NCI-H1048 (cell line): Measurements from ENCODE around the gene NEO1.
A peak's percentile ranks its signal among the peaks of the same experiment; 100 is the strongest.
"Not testable (repeated sequence)": the region's sequence is repeated elsewhere in the genome, so short reads cannot be mapped to it uniquely, and the experiment has no call there.

ENCODE experiments used
- DNase-seq: peaks from one replicate; lab custom pipeline; 2025; lab: John Stamatoyannopoulos, UW

NEO1 gene

DNA sequence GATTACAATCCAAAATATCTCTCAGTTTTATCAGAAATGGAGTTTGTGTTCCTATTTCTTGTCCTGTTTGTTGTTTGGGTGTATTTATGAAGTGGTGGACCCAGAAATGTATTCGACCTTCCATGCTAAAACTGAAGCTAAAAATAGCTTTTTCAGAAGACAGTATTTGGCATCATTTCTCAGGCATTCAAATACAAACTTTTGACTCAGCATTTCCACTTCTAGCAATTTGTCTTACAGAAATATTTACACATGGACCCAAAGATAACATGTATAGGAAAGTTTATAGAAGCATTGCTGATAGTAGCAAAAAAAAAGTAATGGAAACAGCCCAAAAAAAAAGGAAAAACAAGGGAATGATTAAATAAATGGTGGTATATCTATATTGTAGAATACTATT lies 160.2 kb downstream of the NEO1 start:
- no peak for DNase-seq

DNA sequence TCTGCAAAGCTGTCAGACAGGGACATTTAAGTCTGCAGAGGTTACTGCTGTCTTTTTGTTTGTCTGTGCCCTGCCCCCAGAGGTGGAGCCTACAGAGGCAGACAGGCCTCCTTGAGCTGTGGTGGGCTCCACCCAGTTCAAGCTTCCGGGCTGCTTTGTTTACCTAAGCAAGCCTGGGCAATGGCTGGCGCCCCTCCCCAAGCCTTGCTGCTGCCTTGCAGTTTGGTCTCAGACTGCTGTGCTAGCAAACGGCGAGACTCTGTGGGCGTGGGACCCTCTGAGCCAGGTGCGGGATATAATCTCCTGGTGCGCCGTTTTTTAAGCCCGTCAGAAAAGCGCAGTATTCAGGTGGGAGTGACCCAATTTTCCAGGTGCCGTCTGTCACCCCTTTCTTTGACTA lies 169.2 kb downstream of the NEO1 start:
- DNase-seq = not testable (repeated sequence)

DNA sequence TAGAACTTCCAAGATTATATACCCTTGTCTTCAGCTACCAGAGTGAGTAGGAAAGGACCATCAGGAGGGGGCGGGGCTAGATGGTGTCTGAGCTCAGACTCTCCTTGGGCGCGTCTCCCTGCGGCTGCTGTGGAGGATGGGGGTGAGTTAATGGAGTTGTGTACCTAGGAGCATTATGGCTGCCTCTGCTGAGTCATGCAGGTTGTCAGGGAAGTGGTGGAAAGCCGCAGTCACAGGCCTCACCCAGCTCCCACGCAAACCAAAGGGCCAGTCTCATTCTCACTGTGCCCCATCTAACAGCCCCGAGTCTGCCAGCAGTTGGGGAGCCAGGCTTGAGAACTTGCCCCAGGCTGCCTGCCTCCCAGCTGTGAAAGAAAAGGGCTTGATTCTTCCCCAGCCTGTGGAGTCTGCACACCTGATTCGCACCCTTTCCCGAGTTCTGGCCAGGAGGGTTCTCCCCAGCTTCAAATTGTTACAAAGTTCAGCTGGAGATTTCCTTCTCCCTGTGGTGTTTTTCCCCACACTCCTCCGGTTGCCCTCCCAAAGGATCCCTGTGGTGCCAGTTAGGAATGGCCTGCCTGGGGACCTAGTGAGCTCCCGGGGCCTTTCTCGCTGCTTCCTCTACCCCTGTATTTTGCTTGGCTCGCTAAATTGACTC lies 173.2 kb downstream of the NEO1 start:
- DNase-seq = no peak

DNA sequence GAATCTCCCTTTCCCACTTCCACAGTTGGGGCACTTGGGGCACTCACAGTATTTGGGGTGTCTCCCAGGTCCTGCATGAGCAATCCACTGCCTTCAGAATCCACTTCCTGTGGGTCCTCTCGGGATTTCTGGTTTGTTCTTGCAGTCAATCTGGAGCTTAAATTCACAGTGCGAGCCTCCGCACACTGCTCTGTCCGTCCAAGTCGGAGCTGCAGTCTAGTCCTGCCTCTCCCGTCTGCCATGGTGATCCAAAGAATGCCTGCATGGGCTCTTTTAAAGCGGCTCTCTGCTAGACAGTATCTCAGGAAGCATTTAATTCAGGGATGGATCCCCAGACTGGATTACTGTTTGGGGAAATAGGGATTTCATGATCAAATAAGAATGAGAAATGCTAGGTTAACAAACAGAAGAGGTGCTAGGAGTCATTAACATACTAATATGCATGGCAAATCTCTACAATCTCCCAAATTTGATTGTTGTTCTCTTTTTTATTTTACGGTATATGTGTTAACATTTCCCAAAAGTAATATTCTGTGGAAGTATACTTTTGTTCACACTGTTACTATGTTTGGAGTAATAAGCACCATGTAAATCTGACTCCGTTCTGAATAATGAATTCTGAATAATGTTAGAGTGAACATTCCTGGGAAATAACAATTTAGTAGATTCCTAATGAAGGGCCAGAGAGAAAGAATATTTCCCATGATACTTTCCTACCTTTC lies 174.0 kb downstream of the NEO1 start:
- no peak for DNase-seq

DNA sequence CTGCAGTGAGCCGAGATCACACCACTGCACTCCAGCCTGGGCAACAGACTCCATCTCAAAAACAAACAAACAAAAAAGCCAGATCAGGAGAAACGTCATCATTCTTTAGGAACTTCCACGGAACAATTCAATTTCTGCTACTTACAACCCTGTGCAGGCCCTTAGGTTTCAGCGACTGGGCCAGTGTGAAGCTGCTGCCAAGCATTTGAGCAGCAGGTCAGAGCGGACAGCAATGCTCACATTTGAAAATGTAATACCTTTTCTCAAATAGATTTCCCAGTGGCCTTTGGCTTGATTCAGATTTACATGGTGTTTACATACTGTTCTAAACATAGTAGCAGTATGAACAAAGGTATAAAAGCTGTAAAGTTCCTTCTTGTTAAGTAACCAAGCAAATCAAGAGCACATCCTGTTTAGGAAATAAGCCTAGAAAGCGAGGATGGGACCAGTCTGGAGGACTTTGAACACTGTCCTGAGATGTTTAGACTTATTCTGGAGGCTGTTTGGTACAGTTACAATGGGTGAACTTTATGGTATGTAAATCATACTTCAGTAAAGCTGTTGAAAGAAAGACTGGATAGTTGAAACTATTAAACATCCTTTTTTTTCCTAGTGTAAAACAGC lies 175.3 kb downstream of the NEO1 start:
- no peak for DNase-seq

DNA sequence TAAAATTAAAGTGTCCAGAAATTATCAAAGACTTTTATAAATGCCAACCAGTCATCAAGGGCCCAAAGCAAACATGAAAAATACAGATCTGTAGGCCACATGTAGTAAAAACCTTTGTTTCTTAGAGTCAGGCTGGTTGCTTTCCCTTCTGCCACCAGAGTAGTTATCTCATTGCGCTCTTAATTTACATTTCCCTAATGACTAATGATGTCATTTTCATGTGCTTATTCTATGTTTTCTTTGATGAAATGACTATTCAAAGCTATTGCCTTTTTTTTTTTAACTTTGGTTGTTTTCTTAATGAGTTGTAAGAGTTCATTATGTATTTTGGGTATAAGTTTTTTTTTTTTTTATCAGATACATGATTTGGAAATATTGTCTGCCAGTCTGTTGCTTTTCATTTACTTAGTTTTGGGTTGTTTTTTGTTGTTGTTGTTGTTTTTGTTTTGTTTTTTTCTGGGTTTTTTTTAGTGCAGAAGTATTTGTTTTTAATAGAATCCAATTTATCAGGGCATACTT lies 175.9 kb downstream of the NEO1 start:
- DNase-seq = no peak

DNA sequence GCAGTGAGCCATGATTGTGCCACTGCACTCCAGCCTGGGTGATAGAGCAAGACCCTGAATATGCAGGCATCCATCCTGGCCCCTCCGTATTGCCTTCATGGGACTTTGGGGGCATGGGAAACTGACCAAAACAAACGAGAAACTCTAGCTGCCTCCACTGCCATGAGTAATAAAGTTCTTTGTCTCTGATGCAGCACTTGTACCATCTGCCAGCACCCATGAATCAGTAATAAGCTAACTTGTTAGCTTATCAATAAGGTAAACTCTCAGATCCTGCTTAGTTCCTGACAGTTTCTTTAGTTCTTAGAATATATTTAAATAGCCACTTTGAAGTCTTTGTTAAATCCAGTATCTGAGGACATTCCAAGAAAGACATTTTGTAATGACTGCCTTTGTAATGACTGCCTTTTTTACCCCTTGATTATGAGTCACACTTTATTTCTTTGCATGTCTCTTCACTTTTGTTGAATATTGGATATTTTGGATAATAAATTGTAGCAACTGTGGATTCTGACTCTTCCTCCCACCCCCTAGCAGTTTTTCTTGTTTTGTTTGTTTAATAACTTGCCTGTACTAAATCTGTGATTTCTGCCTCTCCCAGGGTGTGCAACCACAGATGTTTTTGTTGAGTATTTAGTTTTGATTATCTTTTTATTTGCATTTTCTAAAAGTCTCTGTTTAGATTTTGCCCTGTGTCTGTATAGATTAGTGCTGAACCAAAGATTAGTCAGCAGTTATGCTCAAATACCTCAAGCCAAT lies 179.6 kb downstream of the NEO1 start:
- no peak for DNase-seq

DNA sequence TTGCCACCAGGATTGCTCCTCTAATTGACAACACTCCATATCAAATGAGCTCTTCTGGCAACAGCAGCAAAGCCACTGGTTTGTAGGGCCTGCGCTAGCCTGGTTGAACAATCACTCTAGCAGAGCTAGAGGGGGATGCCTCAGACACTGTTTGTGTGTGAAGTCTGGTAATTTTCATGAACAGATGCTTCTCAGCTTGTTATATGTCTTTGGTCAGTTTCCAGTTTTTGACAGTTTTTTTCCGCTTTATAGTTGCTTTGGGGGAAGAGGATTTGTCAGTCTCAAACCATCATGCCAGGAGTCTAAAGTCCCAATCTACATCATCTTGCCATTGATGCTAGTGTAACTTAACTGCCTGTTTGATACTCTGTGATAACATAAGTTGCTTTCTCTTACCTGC lies 180.5 kb downstream of the NEO1 start:
- no peak for DNase-seq

DNA sequence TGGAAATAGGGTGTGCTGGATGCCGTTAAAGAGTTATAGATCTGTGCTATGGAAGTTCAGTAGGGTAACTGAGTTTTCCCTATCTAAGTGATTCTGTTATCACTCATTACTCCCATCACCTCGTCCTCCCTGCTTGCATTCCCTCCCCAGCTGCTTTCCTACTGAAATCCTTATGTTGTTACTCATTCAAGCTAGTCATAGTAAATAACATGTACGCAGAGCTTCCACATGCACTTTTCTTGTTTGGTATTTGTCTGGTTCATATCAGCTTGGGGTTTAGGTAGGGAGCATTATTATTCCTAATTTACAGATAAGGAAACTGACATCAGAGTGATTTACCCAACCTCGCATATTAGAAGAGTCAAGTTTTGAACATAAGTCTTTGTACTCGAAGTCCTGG lies 181.4 kb downstream of the NEO1 start:
- DNase-seq = no peak

DNA sequence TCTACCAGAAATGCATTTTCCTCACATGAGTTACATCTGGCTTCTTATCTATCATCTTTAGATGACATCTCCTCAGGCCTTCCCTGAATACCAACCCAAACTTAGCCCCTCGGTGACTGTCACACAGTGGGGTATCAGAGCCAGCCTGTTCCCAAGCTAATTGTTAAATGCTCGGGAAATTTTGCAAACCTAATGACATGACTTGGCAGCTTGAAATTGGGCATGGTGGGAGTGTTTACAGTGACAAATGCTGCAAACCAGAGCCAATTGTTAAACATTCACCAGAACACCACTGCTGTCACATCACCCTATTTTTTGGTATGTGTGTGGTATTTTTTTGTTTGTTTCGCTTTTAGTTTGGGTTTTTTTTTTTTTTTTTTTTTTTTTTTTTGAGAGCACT lies 185.6 kb downstream of the NEO1 start:
- DNase-seq = no peak

DNA sequence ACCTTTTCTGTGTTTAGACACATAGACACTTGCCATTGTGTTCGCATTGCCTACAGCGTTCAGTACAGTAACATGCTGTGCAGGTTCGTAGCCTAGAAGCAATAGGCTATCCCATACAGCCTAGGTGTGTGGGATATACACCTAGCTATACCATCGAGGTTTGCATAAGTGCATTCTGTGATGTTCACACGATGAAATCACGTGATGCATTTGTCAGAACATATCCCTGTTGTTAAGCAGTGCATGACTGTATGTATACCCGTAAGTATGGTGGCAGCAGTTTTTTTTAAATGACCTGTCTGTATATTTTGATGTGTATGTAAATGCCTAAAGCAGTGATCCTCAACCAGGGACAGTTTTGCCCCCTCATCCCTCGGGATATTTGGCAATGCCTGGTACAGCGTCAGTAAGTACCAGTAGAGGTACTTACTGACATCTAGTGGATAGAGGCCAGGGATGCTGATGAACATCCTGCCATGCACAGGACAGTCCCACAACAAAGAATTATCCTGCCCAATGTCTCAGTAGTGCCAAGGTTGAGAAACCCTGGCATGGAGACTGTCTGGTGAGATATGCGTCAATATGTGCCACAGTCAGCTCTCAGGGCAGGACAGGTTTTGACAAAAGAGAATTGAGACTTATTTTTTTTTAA lies 187.4 kb downstream of the NEO1 start:
- no peak for DNase-seq

DNA sequence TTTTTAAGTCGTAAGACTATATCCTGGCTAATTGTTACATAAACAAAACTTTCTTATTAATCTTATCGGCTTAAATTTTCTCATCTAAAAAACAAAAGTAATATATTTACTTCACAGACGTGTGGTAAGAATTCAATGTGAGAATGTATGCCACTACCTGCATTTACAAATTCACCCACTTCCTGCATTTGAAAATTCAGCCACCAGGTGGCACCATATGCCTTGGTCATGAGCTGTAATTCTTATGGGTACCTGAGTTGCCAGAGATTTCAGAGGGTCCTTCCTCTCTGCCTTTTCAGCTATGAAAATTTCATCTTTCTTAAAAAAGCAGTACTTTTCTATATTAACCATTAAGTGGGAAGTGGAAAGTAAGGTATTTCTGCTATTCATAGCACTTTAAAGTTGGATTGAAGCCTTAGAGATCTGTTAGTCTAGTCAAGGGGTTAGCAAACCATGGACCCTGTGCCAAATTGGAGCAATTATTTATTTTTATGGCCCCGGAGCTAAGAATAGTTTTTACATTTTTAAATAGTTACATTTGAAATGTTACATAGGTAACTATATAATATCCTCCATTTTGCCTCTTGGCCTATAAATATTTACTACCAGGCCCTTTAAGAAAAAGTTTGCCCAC lies 188.7 kb downstream of the NEO1 start:
- peak; percentile 28 for DNase-seq

DNA sequence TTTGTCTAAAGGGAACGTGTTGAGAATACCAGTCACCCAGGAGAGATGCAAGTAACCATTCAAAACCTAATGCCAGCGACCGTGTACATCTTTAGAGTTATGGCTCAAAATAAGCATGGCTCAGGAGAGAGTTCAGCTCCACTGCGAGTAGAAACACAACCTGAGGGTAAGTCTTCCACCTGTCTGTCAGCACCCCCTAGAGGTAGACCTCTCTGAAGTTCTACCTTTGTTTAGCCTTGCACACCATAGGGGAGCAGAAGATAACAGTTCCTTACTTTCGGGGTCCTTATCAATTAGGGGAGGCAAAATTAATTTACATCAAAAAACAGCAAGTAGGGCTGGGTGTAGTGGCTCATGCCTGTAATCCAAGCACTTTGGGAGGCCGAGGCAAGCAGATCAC lies 192.1 kb downstream of the NEO1 start:
- no peak for DNase-seq

DNA sequence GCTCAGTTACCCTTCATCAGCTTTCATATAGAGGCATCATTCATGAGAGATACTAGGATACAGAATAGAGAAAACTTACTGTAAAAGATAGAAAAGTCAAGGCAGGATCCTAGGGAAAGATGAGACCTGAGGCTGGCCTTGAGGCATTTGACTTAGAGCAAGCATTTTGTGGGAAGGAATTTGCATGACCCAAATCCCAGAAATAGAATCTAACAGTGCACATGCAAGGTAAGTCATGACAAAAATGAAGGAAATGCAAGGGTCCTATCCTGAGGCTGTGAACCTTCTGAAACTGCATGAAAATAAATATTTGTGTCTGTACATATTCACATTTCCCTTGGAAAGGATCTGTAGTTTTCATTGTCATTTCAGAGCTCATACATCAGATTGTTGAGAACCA lies 194.2 kb downstream of the NEO1 start:
- DNase-seq = no peak

DNA sequence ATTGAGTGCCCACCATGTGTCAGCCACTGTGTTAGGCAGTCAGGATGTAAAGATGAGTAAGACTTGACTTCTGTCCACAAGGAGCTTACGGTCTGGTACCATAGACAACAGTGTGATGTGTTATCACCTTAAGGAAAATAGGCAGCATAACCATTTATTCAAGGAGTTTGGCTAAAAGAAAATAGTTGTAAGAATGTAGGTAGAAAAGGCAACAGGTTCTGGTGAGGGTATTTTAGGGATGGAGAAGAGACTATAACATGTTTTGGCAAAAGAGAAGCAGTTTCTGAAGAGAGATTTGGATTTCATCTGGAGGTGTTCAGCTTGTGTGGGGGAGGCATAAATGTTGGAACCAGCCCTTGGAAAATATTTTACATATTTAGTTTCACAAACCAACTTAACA lies 194.6 kb downstream of the NEO1 start:
- no peak for DNase-seq

DNA sequence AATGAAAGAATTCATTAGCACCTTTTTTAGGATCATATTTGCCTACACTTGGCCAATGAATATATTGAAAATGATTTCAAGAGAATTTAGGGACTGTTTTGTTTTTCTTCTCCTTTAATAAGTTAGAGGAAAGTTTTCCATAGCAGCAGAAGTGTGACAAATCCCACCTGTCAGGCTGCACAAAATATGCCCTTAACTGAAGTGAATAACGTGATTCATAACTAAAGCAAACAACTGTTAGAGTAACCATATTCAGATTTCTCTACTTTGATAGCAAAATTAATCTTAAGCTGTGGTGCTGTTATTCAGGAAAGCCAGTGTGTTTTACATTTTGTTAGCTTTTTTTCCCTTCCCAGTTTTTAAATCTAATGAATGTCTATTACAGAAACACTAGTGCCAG lies 195.1 kb downstream of the NEO1 start:
- no peak for DNase-seq

DNA sequence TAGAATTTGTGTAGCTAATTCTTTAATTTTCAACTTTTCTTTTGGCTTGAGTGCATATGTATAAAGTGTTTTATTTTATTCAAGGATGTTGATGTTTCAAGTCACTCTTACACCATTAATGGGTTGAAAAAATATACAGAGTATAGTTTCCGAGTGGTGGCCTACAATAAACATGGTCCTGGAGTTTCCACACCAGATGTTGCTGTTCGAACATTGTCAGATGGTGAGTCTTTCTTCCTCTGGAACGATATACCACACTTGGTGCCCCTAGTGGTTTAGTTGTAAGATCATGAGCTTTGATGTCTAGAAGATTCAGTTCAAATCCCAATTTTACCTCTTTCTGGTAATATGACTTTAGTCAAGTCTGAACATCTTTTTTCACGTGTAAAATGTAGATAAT lies 197.2 kb downstream of the NEO1 start:
- no peak for DNase-seq

DNA sequence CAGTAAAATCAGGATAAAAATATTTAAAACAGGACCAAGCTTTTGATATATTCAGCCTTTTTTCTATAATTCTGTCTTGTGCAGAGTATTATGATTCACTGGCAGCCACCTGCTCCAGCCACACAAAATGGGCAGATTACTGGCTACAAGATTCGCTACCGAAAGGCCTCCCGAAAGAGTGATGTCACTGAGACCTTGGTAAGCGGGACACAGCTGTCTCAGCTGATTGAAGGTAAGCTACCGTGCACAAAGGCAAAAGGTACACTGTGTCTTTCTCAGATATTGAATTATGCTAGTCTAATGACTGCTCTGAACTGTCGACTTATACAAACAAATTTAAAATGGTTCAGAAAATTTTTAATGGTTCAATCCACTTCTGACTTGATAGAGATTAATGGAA lies 202.3 kb downstream of the NEO1 start:
- no peak for DNase-seq

DNA sequence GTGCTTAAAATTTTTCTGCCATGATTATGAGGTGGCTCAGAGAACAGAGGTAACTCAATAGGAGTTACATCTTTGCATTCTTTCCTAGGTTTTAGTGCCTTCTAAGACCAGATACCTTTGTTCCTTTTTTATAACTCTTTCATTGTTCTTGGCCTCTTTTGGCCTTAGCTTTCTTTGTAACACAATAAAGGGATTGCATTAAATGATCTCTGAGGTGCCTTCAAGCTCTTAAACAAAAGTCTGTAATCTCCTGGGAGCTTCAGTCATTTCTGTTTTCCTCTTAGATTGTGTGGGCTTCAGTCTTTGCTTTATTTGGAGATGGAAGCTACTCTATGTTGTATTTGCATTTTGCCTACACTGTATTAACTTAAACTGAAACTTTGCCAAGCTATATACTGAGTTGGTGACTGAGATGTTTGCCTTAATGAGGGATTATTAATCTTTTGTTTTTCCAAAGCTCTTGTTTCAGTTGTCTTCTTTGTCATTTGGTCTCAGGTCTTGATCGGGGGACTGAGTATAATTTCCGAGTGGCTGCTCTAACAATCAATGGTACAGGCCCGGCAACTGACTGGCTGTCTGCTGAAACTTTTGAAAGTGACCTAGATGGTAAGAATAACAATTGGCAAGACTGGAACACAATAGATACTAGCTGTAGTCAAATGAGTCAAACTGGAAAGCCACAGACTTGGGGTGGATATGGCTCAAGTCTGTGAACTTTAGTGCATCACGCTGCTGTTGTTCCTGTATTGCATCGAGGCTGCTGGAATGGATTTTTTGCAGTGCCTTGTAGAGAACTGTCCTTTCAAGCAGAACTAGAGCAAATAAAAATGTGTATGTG lies 206.2 kb downstream of the NEO1 start:
- no peak for DNase-seq

DNA sequence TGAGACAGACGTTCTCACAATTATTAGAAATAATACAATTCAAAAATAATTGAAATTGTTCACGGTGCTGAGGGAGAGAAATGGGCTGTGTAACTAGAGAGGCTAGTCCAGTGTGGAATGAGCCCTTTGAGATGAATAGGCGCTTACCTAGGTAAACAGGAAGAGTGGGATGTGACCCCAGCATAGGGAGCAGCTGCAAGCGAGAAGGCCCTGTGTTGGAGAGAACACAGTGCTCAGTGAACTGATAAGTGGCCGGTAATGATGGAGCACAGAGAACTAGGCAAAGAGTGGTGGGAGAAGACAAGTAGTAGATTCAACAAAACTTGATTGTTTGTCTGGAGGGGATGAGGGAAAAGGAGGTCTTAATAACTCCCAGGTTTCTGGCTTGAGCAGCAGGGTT lies 212.6 kb downstream of the NEO1 start:
- DNase-seq = no peak
